HCT116 (cell line): ENCODE data around the gene CELF2. TPM values are rescaled to one million over a fixed set of nuclear protein-coding genes. Genes with fewer than 3 reads are reported as not detected.

Experiments used
- ATAC-seq: fragments of 200-7000 bp; cut with Tn5 transposase; 2 replicates; pipeline ENCODE4 v1.9.1; 2020; ENCODE audit warnings: mild to moderate bottlenecking, moderate library complexity
- BruUV-seq: library from RNA; stranded (reverse); fragments of 400-500 nt; replicated peaks from 2 replicates; lab custom pipeline; 2021; lab: Mats Ljungman, UMichigan
- CTCF ChIA-PET: fragments of 300-600 bp; sonication (Branson Sonifier 250); formaldehyde crosslinking; loops from one replicate; lab custom pipeline; 2021; ENCODE audit warnings: antibody characterized with exemption; lab: Charles Lee
- POLR2A ChIA-PET: fragments of 300-600, 350-600 bp; sonication (Branson Sonifier 250); formaldehyde crosslinking; loops from one replicate; lab custom pipeline; 2021; ENCODE audit warnings: antibody characterized with exemption; lab: Charles Lee
- RAD21 ChIA-PET, 2 experiments: fragments of 300-600 bp; sonication (Branson Sonifier 250); formaldehyde crosslinking; loops; one replicate each; lab custom pipeline; 2023; ENCODE audit warnings: low total read pairs in 2 of 2; ENCODE audit not compliant: uncharacterized antibody in 2 of 2, unreplicated experiment in 2 of 2, low non-redundant PET in 1 of 2; lab: Charles Lee
- DNase-seq: peaks from one replicate; pipeline ENCODE4 v3.0.0-alpha.2; 2010; ENCODE audit warnings: low read depth, low spot score
- H2AFZ ChIP-seq: fragments of 200-600 bp; shearing (Covaris generic), sonication (generic); 2 replicates; pipeline ENCODE4 v1.6.1; 2017; ENCODE audit warnings: low read depth, mixed run types, mixed read lengths, antibody characterized with exemption, low read length; ENCODE audit not compliant: poor library complexity, severe bottlenecking
- H3K27ac ChIP-seq: 2 replicates; pipeline ENCODE4 v1.5.1; 2012; ENCODE audit warnings: low read depth, low read length
- H3K27me3 ChIP-seq: fragments of 200-600 bp; sonication (generic); 2 replicates; pipeline ENCODE4 v1.6.1; 2016; ENCODE audit warnings: mixed run types, low read length, mixed read lengths; ENCODE audit not compliant: insufficient read depth
- H3K36me3 ChIP-seq, 2 experiments: fragments of 200-500 bp in 1 of 2; fragments of 200-600 bp in 1 of 2; sonication (Bioruptor generic) in 1 of 2; sonication (generic) in 1 of 2; 2 replicates each; pipeline versions ENCODE4 v1.5.1 to v1.6.1; 2014 to 2016; ENCODE audit warnings: low read length in 2 of 2, inconsistent platforms in 1 of 2, mixed read lengths in 1 of 2, mixed run types in 1 of 2; ENCODE audit not compliant: insufficient read depth in 2 of 2, control insufficient read depth in 1 of 2
- H3K4me1 ChIP-seq, 2 experiments: fragments of 200-600 bp in 1 of 2; sonication (generic) in 1 of 2; 2 replicates each; pipeline versions ENCODE4 v1.5.1 to v1.6.1; 2012 to 2017; ENCODE audit warnings: low read length in 2 of 2, inconsistent platforms in 1 of 2, mild to moderate bottlenecking in 1 of 2, mixed read lengths in 1 of 2, mixed run types in 1 of 2, moderate library complexity in 1 of 2; ENCODE audit not compliant: insufficient read depth in 2 of 2, control insufficient read depth in 1 of 2
- H3K4me2 ChIP-seq: fragments of 200-600 bp; sonication (generic); 2 replicates; pipeline ENCODE4 v1.6.1; 2017; ENCODE audit warnings: mixed run types, low read length, mixed read lengths
- H3K4me3 ChIP-seq, 2 experiments: fragments of 200-600 bp in 1 of 2; sonication (generic) in 1 of 2; replicated peaks in 1 of 2; 2 replicates each; pipeline ENCODE4 v1.5.1; 2011 to 2016; ENCODE audit warnings: low read length in 2 of 2, control low read depth in 1 of 2, low read depth in 1 of 2, mild to moderate bottlenecking in 1 of 2, mixed read lengths in 1 of 2, mixed run types in 1 of 2
- H3K79me2 ChIP-seq: fragments of 200-600 bp; sonication (generic); 2 replicates; pipeline ENCODE4 v1.6.1; 2017; ENCODE audit warnings: mild to moderate bottlenecking, mixed run types, low read length, moderate library complexity, mixed read lengths; ENCODE audit not compliant: insufficient read depth
- H3K9ac ChIP-seq: fragments of 200-600 bp; sonication (generic); 2 replicates; pipeline ENCODE4 v1.6.1; 2016; ENCODE audit warnings: low read length, mixed read lengths
- H3K9me2 ChIP-seq: fragments of 200-600 bp; sonication (generic), shearing (Covaris generic); 2 replicates; pipeline ENCODE4 v1.6.1; 2017; ENCODE audit warnings: mixed run types, mild to moderate bottlenecking, moderate library complexity; ENCODE audit not compliant: insufficient read depth
- H3K9me3 ChIP-seq, 2 experiments: fragments of 200-500 bp in 1 of 2; fragments of 200-600 bp in 1 of 2; sonication (Bioruptor generic) in 1 of 2; sonication (generic) in 1 of 2; 2 replicates each; pipeline ENCODE4 v1.6.1; 2014 to 2017; ENCODE audit warnings: low read length in 2 of 2, mixed read lengths in 2 of 2, inconsistent platforms in 1 of 2, low read depth in 1 of 2, mild to moderate bottlenecking in 1 of 2, mixed run types in 1 of 2, moderate library complexity in 1 of 2; ENCODE audit not compliant: control insufficient read depth in 1 of 2, insufficient read depth in 1 of 2
- H4K20me1 ChIP-seq: fragments of 200-600 bp; sonication (generic), shearing (Covaris generic); 2 replicates; pipeline ENCODE4 v1.6.1; 2017; ENCODE audit warnings: mixed run types, mild to moderate bottlenecking, moderate library complexity; ENCODE audit not compliant: insufficient read depth
- CBX3 ChIP-seq: IDR thresholded peaks from 2 replicates; pipeline ENCODE4 v1.6.1; 2012; ENCODE audit warnings: low read depth
- CTCF ChIP-seq, 3 experiments: fragments of 200-600 bp in 1 of 3; sonication (generic) in 1 of 3; IDR thresholded peaks in 2 of 3; conservative IDR thresholded peaks in 1 of 3; 2 replicates each; pipeline ENCODE4 v1.5.1; 2012 to 2017; ENCODE audit warnings: low read depth in 2 of 3, low read length in 2 of 3, antibody characterized with exemption in 1 of 3, borderline replicate concordance in 1 of 3, control low read depth in 1 of 3, mild to moderate bottlenecking in 1 of 3, mixed read lengths in 1 of 3, mixed run types in 1 of 3, moderate library complexity in 1 of 3; ENCODE audit not compliant: insufficient read depth in 1 of 3
- EGR1 ChIP-seq: IDR thresholded peaks from 2 replicates; pipeline ENCODE4 v1.6.1; 2012; ENCODE audit warnings: low read depth
- EZH2 ChIP-seq: fragments of 200-600 bp; sonication (generic); IDR thresholded peaks from 2 replicates; pipeline ENCODE4 v1.6.1; 2017; ENCODE audit warnings: antibody characterized with exemption, mixed run types
- EZH2phosphoT487 ChIP-seq: fragments of 200-600 bp; IDR thresholded peaks from 2 replicates; pipeline ENCODE4 v1.6.1; 2018; ENCODE audit warnings: antibody characterized with exemption, borderline replicate concordance
- FOSL1 ChIP-seq: IDR thresholded peaks from 2 replicates; pipeline ENCODE4 v1.6.1; 2012; ENCODE audit warnings: low read depth
- MAX ChIP-seq: IDR thresholded peaks from 2 replicates; pipeline ENCODE4 v1.6.1; 2012
- POLR2A ChIP-seq: IDR thresholded peaks from 2 replicates; pipeline ENCODE4 v1.7.0; 2011; ENCODE audit warnings: borderline replicate concordance; ENCODE audit not compliant: insufficient read depth, insufficient read length; ENCODE audit errors: extremely low read depth
- RAD21 ChIP-seq: IDR thresholded peaks from 2 replicates; pipeline ENCODE4 v1.6.1; 2012; ENCODE audit warnings: low read depth, mild to moderate bottlenecking
- REST ChIP-seq: IDR thresholded peaks from 2 replicates; pipeline ENCODE4 v1.6.1; 2012; ENCODE audit warnings: low read depth
- SP1 ChIP-seq: IDR thresholded peaks from 2 replicates; pipeline ENCODE4 v1.6.1; 2012; ENCODE audit warnings: low read depth
- YY1 ChIP-seq: IDR thresholded peaks from 2 replicates; pipeline ENCODE4 v1.6.1; 2011; ENCODE audit warnings: low read length, low read depth, moderate library complexity, mild to moderate bottlenecking; ENCODE audit not compliant: insufficient replicate concordance; ENCODE audit errors: extremely low read depth
- ZBTB33 ChIP-seq: IDR thresholded peaks from 2 replicates; pipeline ENCODE4 v1.6.1; 2011; ENCODE audit warnings: mild to moderate bottlenecking, low read length, moderate library complexity; ENCODE audit not compliant: insufficient replicate concordance; ENCODE audit errors: extremely low read depth
- ZFX ChIP-seq: fragments of 450-650 bp; IDR thresholded peaks from 2 replicates; pipeline ENCODE4 v1.6.1; 2017
- ZNF274 ChIP-seq: fragments of 200-500 bp; sonication (Bioruptor generic); IDR thresholded peaks from 2 replicates; pipeline ENCODE4 v1.6.1; 2014; ENCODE audit warnings: mild to moderate bottlenecking, low read depth, low read length, inconsistent platforms
- intact Hi-C: fragments of 100-400 bp; cut with micrococcal nuclease; formaldehyde crosslinking; loops from 2 replicates; pipeline ENCODE4 v1.10.0; 2022
- total RNA-seq: library from RNA; stranded (reverse); gene quantifications from one replicate; pipeline ENCODE4 v1.2.1, GENCODE V29; 2021; ENCODE audit not compliant: unreplicated experiment

The CELF2 gene
- total RNA-seq, 1 experiment from 2014 or later: 0.66 TPM

GRCh38 chr10:11083051-11083450 lies 65.4 kb downstream of the CELF2 start:
- no peak overlapping the region for H3K4me3 ChIP-seq
- H3K9me3 ChIP-seq: peaks cover 0 to 5% of the 10 kb centered on the region in 2 experiments; a peak in 1 of 4 replicates
- no peak overlapping the region for H2AFZ ChIP-seq
- POLR2A ChIA-PET: no interaction called here
- H3K27ac ChIP-seq: no peak overlapping the region
- no peak for TF ChIP-seq ZFX
- TF ChIP-seq CBX3: no peak
- TF ChIP-seq EGR1: no peak
- no peak for TF ChIP-seq EZH2phosphoT487
- TF ChIP-seq POLR2A: no peak
- TF ChIP-seq FOSL1: no peak
- TF ChIP-seq RAD21: no peak
- TF ChIP-seq MAX: no peak
- TF ChIP-seq EZH2: no peak
- no peak for TF ChIP-seq ZBTB33
- TF ChIP-seq CTCF (IDR thresholded peaks at IDR 0.05 in 2 of 3, conservative IDR thresholded peaks at IDR 0.05 in 1 of 3; ENCODE audit: borderline replicate concordance in 1 of 3, insufficient read depth in 1 of 3, low read depth in 2 of 3, low read length in 2 of 3): no peak
- no peak for TF ChIP-seq REST
- no peak for TF ChIP-seq YY1
- TF ChIP-seq SP1: no peak
- no peak for TF ChIP-seq ZNF274
- H3K9ac ChIP-seq: no peak overlapping the region
- no peaks in the 10 kb centered on the region for H3K36me3 ChIP-seq
- no TSS peak for BruUV-seq
- DNase-seq (no peak), ATAC-seq (no peak)
- CTCF ChIA-PET: no interaction called here
- H3K27me3 ChIP-seq: no peaks in the 10 kb centered on the region
- H3K9me2 ChIP-seq: no peaks in the 10 kb centered on the region
- H3K79me2 ChIP-seq: no peaks in the 10 kb centered on the region
- RAD21 ChIA-PET: no interaction called here
- no peak overlapping the region for H3K4me2 ChIP-seq
- no peaks in the 10 kb centered on the region for H4K20me1 ChIP-seq
- H3K4me1 ChIP-seq: no peaks in the 10 kb centered on the region
- intact Hi-C loops: no loop called here
